Activated T-cell treated with anti-CD3 and anti-CD28 coated beads, Interleukin-2, amount 50 U/mL, for 72 hours (primary cell): ENCODE data around the gene P2RY8. TPM values are rescaled to one million over a fixed set of nuclear protein-coding genes. Genes with fewer than 3 reads are reported as not detected.
"Not testable (repeated sequence)": the region's sequence is repeated elsewhere in the genome, so short reads cannot be mapped to it uniquely, and the experiment has no call there.

Experiments used
- ATAC-seq, 2 donors: fragments of 150-1000 bp; cut with Tn5 transposase; replicated peaks in 1 of 2; 2 replicates each; pipeline ENCODE4 v1.10.0; 2021; ENCODE audit warnings: moderate library complexity in 2 of 2, mild to moderate bottlenecking in 1 of 2
- DNase-seq, 2 donors: peaks; one replicate each; pipeline ENCODE4 v3.0.0; 2021 to 2022; ENCODE audit warnings: mixed read lengths in 1 of 2
- H3K27ac Mint-ChIP-seq: one replicate; pipeline ENCODE4 v1.8.0; 2022; ENCODE audit warnings: mild to moderate bottlenecking, moderate library complexity, mixed read lengths
- H3K27me3 Mint-ChIP-seq: one replicate; pipeline ENCODE4 v1.8.0; 2022; ENCODE audit warnings: low read depth, mixed read lengths
- H3K36me3 Mint-ChIP-seq, 2 donors: one replicate each; pipeline ENCODE4 v1.8.0; 2022; ENCODE audit warnings: mixed read lengths in 2 of 2, mild to moderate bottlenecking in 1 of 2; ENCODE audit not compliant: insufficient read depth in 2 of 2
- H3K4me1 Mint-ChIP-seq: one replicate; pipeline ENCODE4 v1.8.0; 2022; ENCODE audit warnings: low read depth, mixed read lengths
- H3K4me3 Mint-ChIP-seq, 2 donors: one replicate each; pipeline ENCODE4 v1.8.0; 2022; ENCODE audit warnings: mild to moderate bottlenecking in 2 of 2, mixed read lengths in 2 of 2, moderate library complexity in 2 of 2
- H3K9me3 Mint-ChIP-seq, 2 donors: one replicate each; pipeline ENCODE4 v1.8.0; 2022; ENCODE audit warnings: mixed read lengths in 2 of 2
- total RNA-seq, 2 donors: library from RNA; stranded (reverse); gene quantifications; one replicate each; pipeline ENCODE4 v1.2.3, GENCODE V29; 2022

Gene P2RY8
- total RNA-seq, 2 donors from 2014 or later, result 40.1 to 45.7 TPM

DNA sequence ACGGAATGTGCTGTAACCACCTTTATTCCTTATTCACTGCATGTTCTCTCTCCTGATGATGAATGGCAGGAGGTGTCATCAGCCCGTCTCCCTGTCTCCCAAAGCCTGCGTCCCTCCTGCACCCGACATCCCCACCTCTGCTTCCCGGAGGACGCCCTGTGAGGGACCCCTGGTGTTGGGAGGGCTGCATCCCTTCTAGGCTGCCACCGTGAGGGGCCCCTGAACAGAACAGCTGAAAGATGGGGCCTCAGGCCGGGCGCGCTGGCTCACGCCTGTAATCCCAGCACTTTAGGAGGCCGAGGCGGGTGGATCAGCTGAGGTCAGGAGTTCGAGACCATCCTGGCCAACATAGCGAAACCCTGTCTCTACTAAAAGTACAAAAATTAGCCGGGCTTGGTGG lies 110.7 kb downstream of the P2RY8 start:
- DNase-seq, H3K4me3 Mint-ChIP-seq: not testable (repeated sequence)
- peaks cover 30 to 54% of the 10 kb centered on the region in 2 donors for H3K36me3 Mint-ChIP-seq

GRCh38 chrX:1425381-1425780 lies 111.6 kb downstream of the P2RY8 start:
- Mint-ChIP-seq H3K4me1 (no peaks in the 10 kb centered on the region), H3K27me3 (no peaks in the 10 kb centered on the region), H3K36me3 (peaks cover 30 to 62% of the 10 kb centered on the region in 2 donors), H3K4me3 (no peak overlapping the region), H3K9me3 (peaks cover 9 to 23% of the 10 kb centered on the region in 2 donors), H3K27ac (no peak overlapping the region)
- ATAC-seq, result no peak
- no peak for DNase-seq

More for the DNA sequence above, 110.7 kb downstream of the P2RY8 start:
- not testable (repeated sequence) for H3K4me1 Mint-ChIP-seq, H3K27ac Mint-ChIP-seq, H3K27me3 Mint-ChIP-seq, ATAC-seq
- H3K9me3 Mint-ChIP-seq, result peaks cover 9 to 23% of the 10 kb centered on the region in 2 donors

DNA sequence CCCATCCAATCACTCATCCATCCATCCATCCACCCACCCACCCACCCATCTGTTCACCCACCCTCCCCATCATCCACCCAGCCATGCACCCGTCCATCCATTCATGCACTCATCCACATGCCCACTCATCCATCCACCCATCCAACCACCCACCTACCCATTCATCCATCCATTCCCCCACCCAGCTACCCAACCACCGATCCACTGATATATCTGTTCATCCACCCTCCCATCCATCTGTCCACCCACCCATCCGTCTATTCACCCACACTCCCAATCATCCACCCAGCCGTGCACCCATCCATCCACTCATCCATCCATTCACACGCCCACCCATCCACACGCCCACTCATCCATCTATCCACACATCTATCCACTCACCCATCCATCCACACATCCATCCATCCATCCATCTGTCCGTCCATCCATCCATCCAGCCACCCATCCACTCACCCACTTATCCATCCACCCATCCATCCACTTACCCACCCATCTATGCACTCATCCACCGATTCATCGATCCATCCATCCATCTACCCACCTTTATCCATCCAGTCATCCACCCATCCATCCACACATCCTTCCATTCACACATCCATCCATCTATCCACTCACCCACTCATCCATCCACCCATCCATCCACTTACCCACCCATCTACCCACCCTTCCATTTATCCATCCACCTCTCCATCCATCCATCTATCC lies 112.7 kb downstream of the P2RY8 start:
- no peak overlapping the region for H3K4me3 Mint-ChIP-seq
- H3K36me3 Mint-ChIP-seq, result peaks cover 36 to 69% of the 10 kb centered on the region in 2 donors
- ATAC-seq (no peak), DNase-seq (no peak)
- peaks cover 9 to 28% of the 10 kb centered on the region in 2 donors for H3K9me3 Mint-ChIP-seq
- H3K27me3 Mint-ChIP-seq, result no peaks in the 10 kb centered on the region
- peaks cover 4% of the 10 kb centered on the region for H3K4me1 Mint-ChIP-seq
- H3K27ac Mint-ChIP-seq, result no peak overlapping the region

- Mint-ChIP-seq H3K36me3 (peaks cover 36 to 74% of the 10 kb centered on the region in 2 donors), H3K27me3 (no peaks in the 10 kb centered on the region), H3K4me3 (no peak overlapping the region), H3K27ac (no peak overlapping the region), H3K9me3 (peaks cover 9 to 28% of the 10 kb centered on the region in 2 donors), H3K4me1 (peaks cover 4% of the 10 kb centered on the region)
- no peak for ATAC-seq
- no peak for DNase-seq
Measured at GRCh38 chrX:1423215-1423614, 113.8 kb downstream of the P2RY8 start.

- peaks cover 9 to 28% of the 10 kb centered on the region in 2 donors for H3K9me3 Mint-ChIP-seq
- peaks cover 36 to 71% of the 10 kb centered on the region in 2 donors for H3K36me3 Mint-ChIP-seq
- H3K4me3 Mint-ChIP-seq, result no peak overlapping the region
- H3K27ac Mint-ChIP-seq, result no peak overlapping the region
- ATAC-seq (no peak), DNase-seq (no peak)
- no peaks in the 10 kb centered on the region for H3K27me3 Mint-ChIP-seq
- peaks cover 4% of the 10 kb centered on the region for H3K4me1 Mint-ChIP-seq
Measured at GRCh38 chrX:1422135-1422465, 114.9 kb downstream of the P2RY8 start.

DNA sequence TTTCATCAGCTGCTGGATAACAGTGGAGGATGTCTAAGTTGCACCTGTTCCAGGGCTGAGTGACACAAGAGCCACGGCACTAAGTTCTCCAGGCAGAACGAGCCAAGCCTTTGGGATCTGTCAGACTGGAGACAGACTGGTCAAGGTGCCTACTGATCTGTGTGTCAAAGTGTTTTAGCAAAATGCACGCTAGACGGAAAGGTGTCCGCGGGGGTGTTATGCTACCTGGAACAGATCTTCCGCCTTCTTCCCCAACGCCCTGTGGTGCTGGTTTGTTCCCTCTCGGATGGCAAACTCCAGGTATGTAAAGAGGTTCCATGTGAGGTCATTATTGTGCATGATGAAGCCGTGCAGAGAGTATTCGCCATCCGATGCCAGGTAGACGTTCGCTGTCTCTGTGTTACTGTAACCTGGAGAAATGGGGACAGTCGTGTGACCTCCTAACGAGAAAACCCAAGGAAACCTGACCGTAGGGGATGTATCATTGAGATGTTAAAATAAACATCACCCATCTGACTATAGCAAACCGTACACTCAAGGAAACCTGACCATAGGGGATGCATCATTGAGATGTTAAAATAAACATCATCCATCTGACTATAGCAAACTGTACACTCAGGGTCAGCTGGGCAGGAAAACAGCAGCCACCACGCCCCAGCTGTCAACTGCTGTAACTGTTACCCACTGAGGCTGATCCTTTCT lies 115.4 kb downstream of the P2RY8 start:
- no peak for ATAC-seq
- DNase-seq, result no peak
- H3K9me3 Mint-ChIP-seq, result peaks cover 9 to 28% of the 10 kb centered on the region in 2 donors
- H3K36me3 Mint-ChIP-seq, result peaks cover 36 to 65% of the 10 kb centered on the region in 2 donors
- H3K27ac Mint-ChIP-seq, result no peak overlapping the region
- no peaks in the 10 kb centered on the region for H3K27me3 Mint-ChIP-seq
- H3K4me1 Mint-ChIP-seq, result peaks cover 4% of the 10 kb centered on the region
- H3K4me3 Mint-ChIP-seq, result no peak overlapping the region

- H3K27ac Mint-ChIP-seq, result no peak overlapping the region
- H3K27me3 Mint-ChIP-seq, result no peaks in the 10 kb centered on the region
- H3K9me3 Mint-ChIP-seq, result peaks cover 9 to 28% of the 10 kb centered on the region in 2 donors
- no peak overlapping the region for H3K4me3 Mint-ChIP-seq
- H3K36me3 Mint-ChIP-seq, result peaks cover 31 to 60% of the 10 kb centered on the region in 2 donors
- peaks cover 4% of the 10 kb centered on the region for H3K4me1 Mint-ChIP-seq
- ATAC-seq (no peak), DNase-seq (no peak)
Measured at GRCh38 chrX:1420371-1420770, 116.6 kb downstream of the P2RY8 start.

DNA sequence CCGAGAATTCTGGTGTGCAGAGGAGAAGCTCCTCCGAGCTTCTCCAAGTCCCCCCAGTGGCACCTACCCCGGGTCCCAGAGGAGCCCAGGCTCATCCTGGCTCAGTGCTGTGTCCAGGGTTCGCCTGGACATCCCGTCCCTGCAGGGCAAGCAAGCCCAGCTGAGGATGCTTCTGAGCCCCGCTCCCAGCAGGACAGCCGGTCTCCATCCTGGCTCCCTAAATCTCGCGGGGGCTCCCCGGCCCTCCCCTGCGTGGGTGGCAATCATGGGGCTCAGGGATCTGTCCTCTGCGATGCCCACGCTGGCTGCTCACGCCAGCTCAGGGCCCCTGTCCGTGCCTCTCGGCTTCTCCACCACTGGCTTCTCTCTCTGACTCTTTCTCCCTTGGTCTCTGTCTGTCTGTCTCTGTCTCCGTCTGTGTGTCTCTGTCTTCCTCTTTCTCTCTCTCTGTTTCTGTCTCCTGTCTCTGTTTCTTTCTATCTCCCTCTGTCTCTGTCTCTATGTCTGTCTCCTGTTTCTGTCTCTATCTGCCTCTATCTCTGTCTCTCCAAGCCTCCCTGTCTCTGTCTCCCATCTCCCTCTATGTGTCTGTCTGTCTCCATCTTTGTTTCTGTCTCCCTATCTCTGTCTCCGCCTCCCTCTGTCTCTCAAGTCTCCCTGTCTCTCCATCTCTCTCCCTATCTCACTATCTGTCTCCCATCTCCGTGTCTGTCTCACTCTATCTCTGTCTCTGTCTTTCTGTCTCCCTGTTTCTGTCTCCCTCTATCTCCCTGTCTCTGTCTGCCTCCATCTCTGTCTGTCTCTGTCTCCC lies 117.2 kb downstream of the P2RY8 start:
- Mint-ChIP-seq H3K4me1 (peaks cover 4% of the 10 kb centered on the region), H3K9me3 (peaks cover 6 to 25% of the 10 kb centered on the region in 2 donors), H3K36me3 (peaks cover 28 to 54% of the 10 kb centered on the region in 2 donors), H3K4me3 (no peak overlapping the region), H3K27me3 (no peaks in the 10 kb centered on the region), H3K27ac (peak overlapping the region; percentile 39)
- ATAC-seq, result no peak
- no peak for DNase-seq

DNA sequence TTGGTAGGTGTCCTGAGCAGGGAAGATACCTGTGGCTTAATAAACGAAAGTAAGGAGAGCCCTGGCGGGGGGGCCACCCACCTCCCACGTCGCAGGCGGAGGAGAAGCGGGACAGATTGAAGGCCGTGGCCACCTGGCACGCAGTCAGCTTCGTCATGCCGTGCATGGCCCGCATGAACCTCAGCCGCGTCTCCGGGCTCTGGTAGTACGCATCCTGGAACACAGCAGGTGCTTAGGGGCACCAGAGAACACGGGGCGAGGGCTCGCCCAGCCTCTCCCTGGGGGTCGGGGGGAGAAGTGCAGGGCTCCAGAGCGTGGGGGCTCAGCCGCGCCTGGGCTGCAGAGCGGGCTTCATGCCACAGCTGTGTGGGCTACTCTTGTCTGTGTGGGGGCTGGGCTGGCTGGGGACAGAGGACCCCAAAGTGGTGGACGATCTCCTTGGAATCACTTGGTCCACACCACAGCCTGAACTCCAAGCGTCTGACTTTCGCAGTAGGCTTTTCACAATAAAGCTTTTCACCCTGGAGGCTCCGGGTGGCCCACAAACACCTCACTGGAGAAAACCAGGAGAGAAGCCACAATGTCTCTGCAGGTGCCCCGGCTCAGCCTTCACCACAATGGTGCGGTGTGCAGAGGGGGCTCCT lies 118.0 kb downstream of the P2RY8 start:
- Mint-ChIP-seq H3K27ac (no peak overlapping the region), H3K36me3 (peaks cover 22 to 48% of the 10 kb centered on the region in 2 donors), H3K9me3 (peaks cover 6 to 18% of the 10 kb centered on the region in 2 donors), H3K27me3 (no peaks in the 10 kb centered on the region), H3K4me1 (peaks cover 6% of the 10 kb centered on the region), H3K4me3 (no peak overlapping the region)
- DNase-seq, result no peak
- no peak for ATAC-seq

DNA sequence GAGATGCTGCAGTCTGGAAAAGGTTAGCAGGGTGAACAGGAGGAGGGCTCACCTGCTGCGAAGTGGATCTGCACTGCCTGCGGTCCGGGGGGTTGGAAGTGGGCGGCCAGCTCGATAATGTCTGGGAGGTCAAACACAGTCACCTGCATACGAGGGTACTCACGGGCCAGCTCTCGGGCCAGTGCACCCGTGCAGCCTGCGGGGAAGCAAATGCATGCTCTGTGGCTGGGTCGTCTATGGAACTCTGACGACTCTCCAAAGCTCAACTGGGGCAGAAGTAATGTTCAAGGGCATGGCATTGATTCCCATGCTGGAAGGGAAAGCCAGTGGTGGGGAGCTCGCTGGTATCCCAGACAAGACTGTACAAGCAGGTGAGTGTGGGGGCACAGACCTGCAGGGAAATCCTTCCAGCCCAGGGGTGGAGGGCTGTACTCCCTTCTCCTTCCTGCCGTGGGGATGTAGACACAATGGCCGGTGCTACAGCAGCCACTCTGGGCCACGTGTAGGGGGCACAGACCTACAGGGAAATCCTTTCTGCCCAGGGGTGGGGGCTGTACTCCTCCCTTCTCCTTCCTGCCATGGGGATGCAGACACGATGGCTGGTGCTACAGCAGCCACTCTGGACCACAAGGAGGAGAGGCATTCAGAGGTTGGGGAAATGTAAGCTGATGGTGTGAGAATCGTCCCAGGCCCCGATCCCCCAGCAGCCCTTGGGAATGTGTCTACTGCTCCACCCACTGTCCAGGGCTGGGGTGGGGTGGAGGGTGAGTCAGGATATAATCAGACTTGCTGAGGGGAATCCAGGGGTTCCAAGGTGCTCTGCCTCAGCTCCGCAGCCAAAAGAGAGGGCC lies 118.8 kb downstream of the P2RY8 start:
- H3K27ac Mint-ChIP-seq, result no peak overlapping the region
- no peak overlapping the region for H3K4me3 Mint-ChIP-seq
- peaks cover 2 to 11% of the 10 kb centered on the region in 2 donors for H3K9me3 Mint-ChIP-seq
- no peak for DNase-seq
- ATAC-seq, result no peak
- peaks cover 17 to 46% of the 10 kb centered on the region in 2 donors for H3K36me3 Mint-ChIP-seq
- no peaks in the 10 kb centered on the region for H3K27me3 Mint-ChIP-seq
- H3K4me1 Mint-ChIP-seq, result peaks cover 10% of the 10 kb centered on the region

DNA sequence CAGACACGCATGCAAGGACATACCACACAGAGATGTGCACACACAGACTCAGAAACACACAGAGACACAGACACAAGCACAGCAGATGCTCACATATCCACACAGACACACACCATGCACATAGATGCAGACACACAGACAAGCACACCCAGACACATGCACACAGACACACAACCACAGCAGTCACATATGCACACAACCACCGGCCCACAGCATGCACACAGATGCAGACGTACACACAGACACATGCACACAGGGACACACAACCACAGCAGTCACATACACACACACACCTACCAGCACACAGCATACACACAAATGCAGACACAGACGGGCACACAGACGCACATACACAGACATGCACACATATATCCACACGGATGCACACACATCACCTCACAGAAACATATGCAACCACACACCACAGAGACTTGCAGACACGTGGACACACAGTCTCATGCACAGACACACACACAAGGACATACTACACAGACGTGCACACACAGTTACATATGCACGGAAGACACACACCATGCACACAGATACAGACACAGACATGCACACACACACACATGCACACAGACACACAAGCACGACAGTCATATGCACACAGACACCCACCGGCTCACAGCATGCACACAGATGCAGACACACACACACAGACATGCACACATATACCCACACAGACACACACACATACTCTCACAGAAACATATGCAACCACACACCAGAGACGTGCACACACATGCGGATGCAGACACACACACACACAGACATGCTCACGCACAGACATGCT lies 119.8 kb downstream of the P2RY8 start:
- Mint-ChIP-seq H3K9me3 (peaks cover 2 to 11% of the 10 kb centered on the region in 2 donors), H3K4me3 (no peak overlapping the region), H3K4me1 (peaks cover 10% of the 10 kb centered on the region), H3K27me3 (no peaks in the 10 kb centered on the region), H3K27ac (no peak overlapping the region), H3K36me3 (peaks cover 15 to 46% of the 10 kb centered on the region in 2 donors)
- ATAC-seq (no peak), DNase-seq (no peak)
